Activated T-cell treated with anti-CD3 and anti-CD28 coated beads for 4 hours (primary cell): ENCODE data around the gene HAT1.
"Not testable (repeated sequence)": the region's sequence is repeated elsewhere in the genome, so short reads cannot be mapped to it uniquely, and the experiment has no call there.

ENCODE experiments used
- DNase-seq: peaks from one replicate; pipeline ENCODE4 v3.0.0-alpha.2; 2020

The HAT1 gene

GRCh38 chr2:171922230-171923022 is at the start of gene HAT1:
Gene HAT1, plus strand, starts transcription at chr2:171922461. Its CDS starts 40 bp downstream, at chr2:171922501.
- peak; percentile 99 for DNase-seq

GRCh38 chr2:171874517-171874916 is 47.7 kb upstream of the HAT1 start:
- no peak for DNase-seq

GRCh38 chr2:171874963-171875362 is 47.3 kb upstream of the HAT1 start:
- DNase-seq: no peak

- no peak for DNase-seq
Measured at GRCh38 chr2:171878481-171878993, 43.7 kb upstream of the HAT1 start.

GRCh38 chr2:171879865-171880264 is 42.4 kb upstream of the HAT1 start:
- DNase-seq: no peak

- no peak for DNase-seq
Measured at GRCh38 chr2:171880774-171881173, 41.5 kb upstream of the HAT1 start.

- no peak for DNase-seq
Measured at GRCh38 chr2:171882089-171882769, 40.0 kb upstream of the HAT1 start.

GRCh38 chr2:171883275-171883893 is 38.9 kb upstream of the HAT1 start:
- DNase-seq: no peak

GRCh38 chr2:171889333-171889732 is 32.9 kb upstream of the HAT1 start:
- DNase-seq: no peak

- DNase-seq: no peak
Measured at GRCh38 chr2:171889808-171890207, 32.5 kb upstream of the HAT1 start.

GRCh38 chr2:171893196-171893823 is 29.0 kb upstream of the HAT1 start:
- DNase-seq: no peak

GRCh38 chr2:171893824-171894611 is 28.2 kb upstream of the HAT1 start, which contains the start of gene SLC25A12:
Gene SLC25A12, minus strand, starts transcription at chr2:171894244. Its CDS starts 30 bp downstream, at chr2:171894214.
- peak; percentile 60 for DNase-seq

GRCh38 chr2:171894612-171894947 is 27.7 kb upstream of the HAT1 start:
- no peak for DNase-seq

- DNase-seq: no peak
Measured at GRCh38 chr2:171895786-171896185, 26.5 kb upstream of the HAT1 start.

- not testable (repeated sequence) for DNase-seq
Measured at GRCh38 chr2:171899623-171900282, 22.5 kb upstream of the HAT1 start.

- DNase-seq: no peak
Measured at GRCh38 chr2:171902840-171903420, 19.3 kb upstream of the HAT1 start.

- no peak for DNase-seq
Measured at GRCh38 chr2:171908235-171908634, 14.0 kb upstream of the HAT1 start.

GRCh38 chr2:171909266-171909665 is 13.0 kb upstream of the HAT1 start:
- no peak for DNase-seq

- DNase-seq: no peak
Measured at GRCh38 chr2:171910494-171910893, 11.8 kb upstream of the HAT1 start.

- DNase-seq: no peak
Measured at GRCh38 chr2:171913517-171913916, 8.7 kb upstream of the HAT1 start.

- no peak for DNase-seq
Measured at GRCh38 chr2:171919453-171919852, 2.8 kb upstream of the HAT1 start.

GRCh38 chr2:171921970-171922229 is 361 bp upstream of the HAT1 start:
- no peak for DNase-seq
